H1 (cell line): ENCODE measurements around the gene RSPH9. TPM values are rescaled to one million over a fixed set of nuclear protein-coding genes. Genes with fewer than 3 reads are reported as not detected.
A peak's percentile ranks its signal among the peaks of the same experiment; 100 is the strongest.

Source experiments
- CTCF ChIA-PET: fragments of 300-600 bp; sonication (Branson Sonifier 250); formaldehyde crosslinking; loops from one replicate; lab custom pipeline; 2021; ENCODE audit not compliant: partially characterized antibody; lab: Charles Lee
- POLR2A ChIA-PET: fragments of 300-600 bp; sonication (Branson Sonifier 250); formaldehyde crosslinking; loops from one replicate; lab custom pipeline; 2021; ENCODE audit warnings: inconsistent platforms; ENCODE audit not compliant: partially characterized antibody; lab: Charles Lee
- DNase-seq, 2 experiments: peaks; one replicate each; pipeline versions ENCODE4 v3.0.0 to v3.0.0-alpha.2; 2010 to 2022; ENCODE audit warnings: low spot score in 2 of 2, low read depth in 1 of 2, mixed read lengths in 1 of 2
- FAIRE-seq: peaks from 2 replicates; lab custom pipeline; 2011; peaks lifted over from hg19 to GRCh38; lab: Jason Lieb, UNC
- H2AFZ ChIP-seq: 2 replicates; pipeline ENCODE4 v1.8.1; 2012; ENCODE audit warnings: low read length, inconsistent platforms
- H2AK5ac ChIP-seq: 2 replicates; pipeline ENCODE4 v1.6.1; 2013; ENCODE audit warnings: low read depth, low read length
- H2BK120ac ChIP-seq: replicated peaks from 2 replicates; pipeline ENCODE3; 2013; ENCODE audit warnings: low read depth, low read length, inconsistent platforms
- H2BK12ac ChIP-seq: 2 replicates; pipeline ENCODE4 v1.6.1; 2013; ENCODE audit warnings: low read depth, low read length
- H2BK15ac ChIP-seq: 2 replicates; pipeline ENCODE4 v1.6.1; 2013; ENCODE audit warnings: low read length
- H2BK20ac ChIP-seq: 2 replicates; pipeline ENCODE4 v1.6.1; 2013; ENCODE audit warnings: low read length
- H2BK5ac ChIP-seq: 2 replicates; pipeline ENCODE4 v1.6.1; 2013; ENCODE audit warnings: low read depth, low read length
- H3K14ac ChIP-seq: 2 replicates; pipeline ENCODE4 v1.6.1; 2013; ENCODE audit warnings: inconsistent platforms; ENCODE audit not compliant: insufficient read length
- H3K18ac ChIP-seq: 2 replicates; pipeline ENCODE4 v1.6.1; 2013; ENCODE audit warnings: low read length; ENCODE audit errors: extremely low read depth
- H3K23ac ChIP-seq: 2 replicates; pipeline ENCODE4 v1.6.1; 2013; ENCODE audit warnings: inconsistent platforms; ENCODE audit not compliant: insufficient read length
- H3K23me2 ChIP-seq: 2 replicates; pipeline ENCODE4 v1.6.1; 2013; ENCODE audit warnings: low read depth, low read length
- H3K27ac ChIP-seq: 2 replicates; pipeline ENCODE4 v1.6.1; 2011; ENCODE audit warnings: low read depth, low read length, inconsistent platforms
- H3K27me3 ChIP-seq, 4 experiments: replicated peaks in 1 of 4; 1 replicate in 1 of 4; 2 replicates in 3 of 4; pipeline versions ENCODE4 v1.6.1 to v1.8.1; 2011 to 2013; ENCODE audit warnings: low read length in 3 of 4, mild to moderate bottlenecking in 3 of 4, inconsistent platforms in 2 of 4, mixed read lengths in 2 of 4, moderate library complexity in 1 of 4; ENCODE audit not compliant: control insufficient read depth in 3 of 4, insufficient read depth in 3 of 4; ENCODE audit errors: extremely low read depth in 1 of 4
- H3K36me3 ChIP-seq, 4 experiments: 2 replicates each; pipeline versions ENCODE4 v1.6.1 to v1.8.1; 2011 to 2013; ENCODE audit warnings: mild to moderate bottlenecking in 4 of 4, low read length in 3 of 4, moderate library complexity in 2 of 4, control low read depth in 1 of 4, inconsistent platforms in 1 of 4; ENCODE audit not compliant: insufficient read depth in 4 of 4, control insufficient read depth in 2 of 4
- H3K4ac ChIP-seq: replicated peaks from 2 replicates; pipeline ENCODE3; 2013; ENCODE audit warnings: low read length, low read depth, mixed read lengths, inconsistent platforms; ENCODE audit not compliant: insufficient read length
- H3K4me1 ChIP-seq, 4 experiments: replicated peaks in 1 of 4; 1 replicate in 1 of 4; 2 replicates in 3 of 4; pipeline versions ENCODE4 v1.6.1 to v1.8.1; 2011 to 2013; ENCODE audit warnings: low read length in 3 of 4, inconsistent platforms in 2 of 4, mixed read lengths in 1 of 4; ENCODE audit not compliant: insufficient read depth in 4 of 4, control insufficient read depth in 3 of 4
- H3K4me2 ChIP-seq, 2 experiments: 2 replicates each; pipeline versions ENCODE4 v1.6.1 to v1.8.1; 2011 to 2013; ENCODE audit warnings: low read depth in 2 of 2, low read length in 2 of 2, control low read depth in 1 of 2, inconsistent platforms in 1 of 2, mild to moderate bottlenecking in 1 of 2; ENCODE audit not compliant: insufficient read depth in 1 of 2
- H3K4me3 ChIP-seq, 4 experiments: fragments of 200-600, 300-600 bp in 1 of 4; sonication (generic), shearing (Covaris generic), sonication (Bioruptor Twin) in 1 of 4; 2 replicates each; pipeline versions ENCODE4 v1.5.1 to v1.8.1; 2011 to 2016; ENCODE audit warnings: low read length in 4 of 4, low read depth in 3 of 4, control low read depth in 2 of 4, inconsistent platforms in 2 of 4, mild to moderate bottlenecking in 2 of 4, mixed read lengths in 1 of 4, moderate library complexity in 1 of 4; ENCODE audit not compliant: insufficient read depth in 2 of 4; ENCODE audit errors: extremely low read depth in 1 of 4
- H3K56ac ChIP-seq: replicated peaks from 2 replicates; pipeline ENCODE3; 2013; ENCODE audit warnings: low read depth, mild to moderate bottlenecking, mixed read lengths, low read length, inconsistent platforms; ENCODE audit not compliant: insufficient read length
- H3K79me1 ChIP-seq: 2 replicates; pipeline ENCODE4 v1.6.1; 2013; ENCODE audit warnings: low read depth, low read length, control low read depth
- H3K79me2 ChIP-seq, 2 experiments: 2 replicates each; pipeline versions ENCODE4 v1.6.1 to v1.8.1; 2012 to 2013; ENCODE audit warnings: low read length in 2 of 2, mild to moderate bottlenecking in 2 of 2, inconsistent platforms in 1 of 2; ENCODE audit not compliant: insufficient read depth in 2 of 2, control insufficient read depth in 1 of 2
- H3K9ac ChIP-seq, 4 experiments: replicated peaks in 1 of 4; 1 replicate in 1 of 4; 2 replicates in 3 of 4; pipeline versions ENCODE4 v1.6.1 to v1.8.1; 2011 to 2013; ENCODE audit warnings: low read depth in 3 of 4, low read length in 3 of 4, control low read depth in 2 of 4, mild to moderate bottlenecking in 2 of 4, moderate library complexity in 2 of 4, inconsistent platforms in 1 of 4; ENCODE audit errors: extremely low read depth in 1 of 4
- H3K9me3 ChIP-seq, 2 experiments: 2 replicates each; pipeline versions ENCODE4 v1.6.1 to v1.8.1; 2012 to 2013; ENCODE audit warnings: mild to moderate bottlenecking in 2 of 2, moderate library complexity in 2 of 2, control low read depth in 1 of 2, inconsistent platforms in 1 of 2, low read depth in 1 of 2, low read length in 1 of 2, mixed read lengths in 1 of 2; ENCODE audit not compliant: insufficient read depth in 2 of 2
- H4K20me1 ChIP-seq, 2 experiments: replicated peaks in 1 of 2; 2 replicates each; pipeline versions ENCODE3 to v1.8.1; 2011 to 2013; ENCODE audit warnings: inconsistent platforms in 2 of 2, low read length in 2 of 2, mild to moderate bottlenecking in 1 of 2; ENCODE audit not compliant: insufficient read depth in 2 of 2, control insufficient read depth in 1 of 2
- H4K5ac ChIP-seq: 2 replicates; pipeline ENCODE4 v1.6.1; 2013; ENCODE audit warnings: low read length, low read depth, mixed read lengths, inconsistent platforms; ENCODE audit not compliant: insufficient read length
- H4K8ac ChIP-seq: 2 replicates; pipeline ENCODE4 v1.8.0; 2013; ENCODE audit warnings: mild to moderate bottlenecking, moderate library complexity, low read length, inconsistent platforms; ENCODE audit not compliant: insufficient read depth; ENCODE audit errors: extremely low read depth
- H4K91ac ChIP-seq: replicated peaks from 2 replicates; pipeline ENCODE3; 2013; ENCODE audit warnings: low read length, mixed read lengths, inconsistent platforms; ENCODE audit not compliant: insufficient read length
- BACH1 ChIP-seq: IDR thresholded peaks from 2 replicates; pipeline ENCODE4 v1.6.1; 2012; ENCODE audit warnings: low read length, improper control_type of control experiment
- SP4 ChIP-seq: IDR thresholded peaks from 2 replicates; pipeline ENCODE4 v1.6.1; 2012; ENCODE audit warnings: low read length, inconsistent platforms
- TBP ChIP-seq: IDR thresholded peaks from 2 replicates; pipeline ENCODE4 v1.6.1; 2011; ENCODE audit warnings: low read depth, low read length, improper control_type of control experiment
- WGBS, 2 experiments: shearing (Covaris generic) in 1 of 2; methylation state at CpG; one replicate each; pipeline versions ENCODE4 v1.1.6 to v1.1.7; 2013 to 2015; ENCODE audit warnings: low lambda C conversion rate in 2 of 2, mixed read lengths in 2 of 2, inconsistent platforms in 1 of 2, low coverage in 1 of 2, missing lambda C conversion rate in 1 of 2; ENCODE audit not compliant: insufficient replicate concordance in 2 of 2, insufficient coverage in 1 of 2, insufficient read length in 1 of 2; ENCODE audit errors: extremely low coverage in 1 of 2, missing lambda C conversion rate in 1 of 2; 5-methylcytosine and 5-hydroxymethylcytosine counted together
- polyA plus RNA-seq, 7 experiments: library from polyadenylated mRNA; depleted of rRNA in 3 of 7; stranded (reverse) in 5 of 7; unstranded in 2 of 7; fragments of >200 nt in 5 of 7; fragments of 200-250 nt in 2 of 7; gene quantifications; 1 replicate in 5 of 7; 2 replicates in 1 of 7; 4 replicates in 1 of 7; pipeline versions ENCODE4 v1.2.1 to v1.2.3, GENCODE V29; 2011 to 2013; ENCODE audit warnings: missing spikeins in 2 of 7, mixed read lengths in 2 of 7
- total RNA-seq: library from RNA; stranded (reverse); fragmentation: NEBNext Ultra II Directional; extraction: Animal tissue kit (Norgen Biotek cat#: 25700); gene quantifications from 2 replicates; pipeline ENCODE4 v1.2.1, GENCODE V29; 2021

RSPH9 gene
- total and polyA plus RNA-seq, 2 of the 8 experiments (the other 6 are each of a cell fraction or from before 2014, with no cell fraction given) = 0.15 to 0.23 TPM

DNA sequence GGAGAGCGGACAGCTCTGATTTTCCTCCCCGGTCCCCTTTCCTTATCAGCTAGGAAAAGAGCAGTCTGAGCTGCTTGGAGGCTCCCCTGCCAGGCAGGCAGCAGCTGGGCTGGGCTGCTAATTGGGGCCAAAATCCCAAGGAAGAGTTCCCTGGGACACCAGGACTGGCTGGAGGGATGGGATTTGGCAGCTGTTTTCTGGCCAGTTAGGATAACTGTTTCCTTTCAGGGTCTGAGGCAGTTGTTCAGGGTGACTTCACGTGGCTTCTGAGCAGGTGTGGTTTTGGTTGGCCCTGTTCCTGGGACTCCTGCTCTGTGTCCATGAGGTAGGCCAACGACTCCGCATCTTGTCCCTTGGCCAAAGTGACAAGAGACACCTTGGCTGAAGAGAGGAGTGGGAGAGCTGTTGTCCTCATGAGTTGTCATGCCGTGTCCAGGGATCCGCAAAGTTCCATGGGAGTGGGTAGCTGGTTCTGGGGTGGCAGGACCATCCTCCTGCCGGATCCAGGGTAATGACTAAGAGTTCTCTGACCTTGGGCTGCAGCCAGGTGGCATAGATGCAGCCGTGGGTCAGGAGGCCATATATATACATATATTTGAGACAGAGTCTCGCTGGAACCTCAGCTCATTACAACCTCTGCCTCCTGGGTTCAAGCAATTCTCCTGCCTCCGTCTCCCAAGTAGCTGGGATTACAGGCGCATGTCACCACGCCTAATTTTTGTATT lies 21.5 kb downstream of the RSPH9 start:
- DNase-seq (no peak), FAIRE-seq (no peak)
- H3K4me1 ChIP-seq = peaks cover 5 to 27% (median 22%) of the 10 kb centered on the region in 4 experiments
- no peak overlapping the region for H4K91ac ChIP-seq
- no peaks in the 10 kb centered on the region; a peak in 2 of 7 replicates for H3K27me3 ChIP-seq
- H3K79me1 ChIP-seq = no peaks in the 10 kb centered on the region
- H3K9ac ChIP-seq = no peak overlapping the region
- H3K4me3 ChIP-seq = no peak overlapping the region
- ChIA-PET POLR2A (interaction anchor here (0.9 to 10.0 kb wide), 17 partner anchors 10 to 408 kb away, joined by 3 to 85 read pairs (median 10); partner anchors contain the start of genes GTPBP2, MRPS18A, RSPH9 and VEGFA), CTCF (interaction anchor here (0.8 to 12.6 kb wide), 44 partner anchors 9 to 413 kb away, joined by 3 to 146 read pairs (median 5); partner anchors contain the start of genes RSPH9 and VEGFA)
- H2BK5ac ChIP-seq = no peak overlapping the region
- H4K8ac ChIP-seq = no peak overlapping the region
- H3K4ac ChIP-seq = no peak overlapping the region
- peaks cover 0 to 2% of the 10 kb centered on the region in 2 experiments for H4K20me1 ChIP-seq
- no peaks in the 10 kb centered on the region for H3K9me3 ChIP-seq
- H2AFZ ChIP-seq = no peak overlapping the region
- H2BK20ac ChIP-seq = no peak overlapping the region
- H3K4me2 ChIP-seq = no peak overlapping the region
- 83% methylated on average over 13 of the region's 13 CpGs; no CpG with 5 or more reads in 1 of the 2 experiments for WGBS, 2 experiments
- no peak overlapping the region for H4K5ac ChIP-seq
- H3K18ac ChIP-seq = no peak overlapping the region
- no peak overlapping the region for H3K14ac ChIP-seq
- H3K36me3 ChIP-seq = peaks cover 2 to 7% (median 5%) of the 10 kb centered on the region in 4 experiments; a peak in 3 of 8 replicates
- no peaks in the 10 kb centered on the region for H3K79me2 ChIP-seq
- no peak overlapping the region for H2BK12ac ChIP-seq
- no peak overlapping the region for H3K56ac ChIP-seq
- no peak overlapping the region for H3K23ac ChIP-seq
- H3K27ac ChIP-seq = no peak overlapping the region
- 0 out of 2 replicates have a peak, but pooled peaks have one; percentile 3 for TF ChIP-seq SP4
- TF ChIP-seq BACH1 = no peak
- TF ChIP-seq TBP = no peak
- peaks cover 3% of the 10 kb centered on the region; the same call in 1 of the 2 replicates for H3K23me2 ChIP-seq
- H2BK120ac ChIP-seq = no peak overlapping the region
- no peak overlapping the region for H2AK5ac ChIP-seq
- H2BK15ac ChIP-seq = no peak overlapping the region
